HepG2 (cell line): ENCODE data around the gene RAD23A. TPM values are rescaled to one million over a fixed set of nuclear protein-coding genes. Genes with fewer than 3 reads are reported as not detected.

Experiments used
- ATF7 ChIP-seq, 2 experiments: fragments of 450-650 bp in 1 of 2; sonication (generic) in 1 of 2; formaldehyde crosslinking in 1 of 2; IDR thresholded peaks; 2 replicates each; pipeline versions ENCODE4 v1.4.0 to v1.6.1; 2016 to 2020; ENCODE audit warnings: antibody characterized with exemption in 1 of 2, mild to moderate bottlenecking in 1 of 2, missing genetic modification reagents in 1 of 2
- BRD4 ChIP-seq: sonication (generic); formaldehyde crosslinking; IDR thresholded peaks from 2 replicates; pipeline ENCODE4 v1.4.0; 2020; ENCODE audit warnings: missing genetic modification reagents
- ETV5 ChIP-seq: IDR thresholded peaks from 2 replicates; pipeline ENCODE4 v1.6.1; 2018; ENCODE audit warnings: missing biosample characterization, missing genetic modification reagents, inconsistent platforms, borderline replicate concordance
- GFI1 ChIP-seq: sonication (generic); formaldehyde crosslinking; IDR thresholded peaks from 2 replicates; pipeline ENCODE4 v1.5.0; 2020; ENCODE audit warnings: missing genetic modification reagents, mild to moderate bottlenecking, borderline replicate concordance
- HNF4A ChIP-seq: sonication (generic); formaldehyde crosslinking; IDR thresholded peaks from 2 replicates; pipeline ENCODE4 v1.4.0; 2020; ENCODE audit warnings: missing genetic modification reagents
- HOXA9 ChIP-seq: sonication (generic); formaldehyde crosslinking; IDR thresholded peaks from 2 replicates; pipeline ENCODE4 v1.8.1; 2022; ENCODE audit warnings: missing genetic modification reagents, mild to moderate bottlenecking, moderate library complexity, borderline replicate concordance
- KLF12 ChIP-seq: sonication (generic); formaldehyde crosslinking; IDR thresholded peaks from 2 replicates; pipeline ENCODE4 v1.4.0; 2020; ENCODE audit warnings: missing genetic modification reagents, borderline replicate concordance
- MED13 ChIP-seq: sonication (generic); formaldehyde crosslinking; IDR thresholded peaks from 2 replicates; pipeline ENCODE4 v1.5.0; 2020; ENCODE audit warnings: missing genetic modification reagents
- NCOA2 ChIP-seq: sonication (generic); formaldehyde crosslinking; IDR thresholded peaks from 2 replicates; pipeline ENCODE4 v1.8.0; 2022; ENCODE audit warnings: inconsistent platforms
- NR2F2 ChIP-seq: IDR thresholded peaks from 2 replicates; pipeline ENCODE4 v1.6.1; 2012; ENCODE audit warnings: low read depth, inconsistent platforms, borderline replicate concordance
- PAF1 ChIP-seq: IDR thresholded peaks from 2 replicates; pipeline ENCODE4 v1.6.1; 2016; ENCODE audit warnings: missing genetic modification reagents, missing compliant biosample characterization
- PRPF4 ChIP-seq: fragments of 200-400 bp; formaldehyde crosslinking; IDR thresholded peaks from 2 replicates; pipeline ENCODE4 v1.6.1; 2016; ENCODE audit warnings: low read length, low read depth; ENCODE audit not compliant: poor library complexity, severe bottlenecking
- RAD21 ChIP-seq: fragments of 450-650 bp; formaldehyde crosslinking; IDR thresholded peaks from 2 replicates; pipeline ENCODE4 v1.5.0; 2020; ENCODE audit warnings: mild to moderate bottlenecking
- SUZ12 ChIP-seq: fragments of 150-350 bp; IDR thresholded peaks from 2 replicates; pipeline ENCODE4 v1.6.1; 2014; ENCODE audit warnings: low read depth, low read length
- TRIM24 ChIP-seq: sonication (generic); formaldehyde crosslinking; IDR thresholded peaks from 2 replicates; pipeline ENCODE4 v1.8.0; 2022; ENCODE audit warnings: mild to moderate bottlenecking, missing genetic modification reagents
- YY1 ChIP-seq: IDR thresholded peaks from 2 replicates; pipeline ENCODE4 v1.6.1; 2011; ENCODE audit warnings: low read length, low read depth, moderate library complexity, mild to moderate bottlenecking; ENCODE audit not compliant: insufficient read depth, insufficient replicate concordance
- ZFAT ChIP-seq: sonication (generic); formaldehyde crosslinking; conservative IDR thresholded peaks from 2 replicates; pipeline ENCODE4 v1.8.1; 2023; ENCODE audit warnings: missing genetic modification reagents, inconsistent platforms
- ZMYM4 ChIP-seq: sonication (generic); formaldehyde crosslinking; IDR thresholded peaks from 2 replicates; pipeline ENCODE4 v1.8.1; 2023; ENCODE audit warnings: mild to moderate bottlenecking, missing genetic modification reagents
- ZNF3 ChIP-seq: IDR thresholded peaks from 2 replicates; pipeline ENCODE4 v1.7.0; 2017; ENCODE audit warnings: inconsistent platforms
- ZNF354B ChIP-seq: sonication (generic); formaldehyde crosslinking; IDR thresholded peaks from 2 replicates; pipeline ENCODE4 v1.8.0; 2022; ENCODE audit warnings: mild to moderate bottlenecking, missing genetic modification reagents
- ZNF382 ChIP-seq: sonication (generic); formaldehyde crosslinking; IDR thresholded peaks from 2 replicates; pipeline ENCODE4 v1.5.0; 2020; ENCODE audit warnings: missing genetic modification reagents, mild to moderate bottlenecking, borderline replicate concordance
- ZNF441 ChIP-seq: sonication (generic); formaldehyde crosslinking; IDR thresholded peaks from 2 replicates; pipeline ENCODE4 v1.7.0; 2021; ENCODE audit warnings: missing genetic modification reagents, borderline replicate concordance
- ZNF512 ChIP-seq: sonication (generic); formaldehyde crosslinking; IDR thresholded peaks from 2 replicates; pipeline ENCODE4 v1.4.0; 2020; ENCODE audit warnings: mild to moderate bottlenecking, missing genetic modification reagents
- ZNF639 ChIP-seq: conservative IDR thresholded peaks from 2 replicates; pipeline ENCODE4 v1.6.1; 2018; ENCODE audit warnings: missing genetic modification reagents
- ZNF670 ChIP-seq: sonication (generic); formaldehyde crosslinking; IDR thresholded peaks from 2 replicates; pipeline ENCODE4 v1.8.0; 2022; ENCODE audit warnings: mild to moderate bottlenecking, missing genetic modification reagents, borderline replicate concordance
- ZSCAN21 ChIP-seq: sonication (generic); formaldehyde crosslinking; IDR thresholded peaks from 2 replicates; pipeline ENCODE4 v1.8.0; 2022; ENCODE audit warnings: mild to moderate bottlenecking, missing genetic modification reagents, moderate library complexity, borderline replicate concordance
- ZXDC ChIP-seq: sonication (generic); formaldehyde crosslinking; IDR thresholded peaks from 2 replicates; pipeline ENCODE4 v1.5.0; 2020; ENCODE audit warnings: mild to moderate bottlenecking, missing genetic modification reagents
- polyA plus RNA-seq, 8 experiments: library from polyadenylated mRNA; depleted of rRNA in 3 of 8; stranded (reverse) in 7 of 8; unstranded in 1 of 8; fragments of >200 nt; fragmentation: Illumina TruSeq in 4 of 8; extraction: Trizol in 4 of 8; gene quantifications; 2 replicates each; pipeline versions ENCODE4 v1.2.1 to v1.2.3, GENCODE V29; 2011 to 2016; ENCODE audit warnings: low read depth in 4 of 8, missing spikeins in 1 of 8, mixed read lengths in 1 of 8; ENCODE audit not compliant: insufficient read depth in 1 of 8
- total RNA-seq, 5 experiments: library from RNA; depleted of rRNA; stranded (reverse); fragments of >200 nt; fragmentation: Illumina TruSeq; extraction: Trizol; gene quantifications; 2 replicates each; pipeline ENCODE4 v1.2.3, GENCODE V29; 2016; ENCODE audit warnings: low read depth in 1 of 5

The RAD23A gene
- total and polyA plus RNA-seq, 2 of the 13 experiments (the other 11 are each of a cell fraction or from before 2014, with no cell fraction given): 42.5 to 54.2 TPM

GRCh38 chr19:12945479-12946091 is at the start of gene RAD23A (continued):
- no peak for TF ChIP-seq ZXDC (CRISPR knock-in tag)
- TF ChIP-seq ZMYM4: peak; percentile 77
- TF ChIP-seq ZNF639 (CRISPR knock-in tag): peak; percentile 77
- TF ChIP-seq TRIM24 (CRISPR knock-in tag): no peak
- peak; percentile 8; the same call in 1 of the 2 replicates for TF ChIP-seq GFI1 (CRISPR knock-in tag)
- peak; percentile 94 for TF ChIP-seq BRD4 (CRISPR knock-in tag)
- peak; percentile 100 for TF ChIP-seq ZNF441
- TF ChIP-seq ATF7 (IDR thresholded peaks at IDR 0.05): peak; percentile 99
- TF ChIP-seq ATF7 (CRISPR knock-in tag; IDR thresholded peaks at IDR 0.05): peak; percentile 84
- TF ChIP-seq ZFAT (CRISPR knock-in tag): no peak
- TF ChIP-seq YY1: peak; percentile 98
- peak; percentile 48; the same call in 1 of the 2 replicates for TF ChIP-seq ZSCAN21
- TF ChIP-seq ZNF382 (CRISPR knock-in tag): no peak
- TF ChIP-seq ETV5 (CRISPR knock-in tag): peak; percentile 90
- peak; percentile 11; the same call in 1 of the 2 replicates for TF ChIP-seq NR2F2
- TF ChIP-seq KLF12: peak; percentile 80
- peak; percentile 67; the same call in 1 of the 2 replicates for TF ChIP-seq NCOA2 (CRISPR knock-in tag)
- TF ChIP-seq MED13 (CRISPR knock-in tag): no peak
- TF ChIP-seq HOXA9 (CRISPR knock-in tag): no peak
- TF ChIP-seq PAF1 (CRISPR knock-in tag): no peak
- no peak for TF ChIP-seq ZNF512 (CRISPR knock-in tag)
- peak; percentile 61 for TF ChIP-seq RAD21
- TF ChIP-seq HNF4A (CRISPR knock-in tag): peak; percentile 51; the same call in 1 of the 2 replicates
- TF ChIP-seq ZNF354B: no peak
- TF ChIP-seq PRPF4: no peak
- TF ChIP-seq SUZ12: no peak
- TF ChIP-seq ZNF670 (CRISPR knock-in tag): peak; percentile 97
- TF ChIP-seq ZNF3: no peak
